IPS-20b (cell line): Measurements from ENCODE around the gene CLSTN2.

ENCODE experiments used
- H3K27ac ChIP-seq: one replicate; pipeline ENCODE4 v1.5.1; 2013; ENCODE audit warnings: low read length
- H3K27me3 ChIP-seq: 2 replicates; pipeline ENCODE4 v1.6.1; 2013; ENCODE audit warnings: mild to moderate bottlenecking, low read length, inconsistent platforms; ENCODE audit not compliant: insufficient read depth
- H3K36me3 ChIP-seq: 2 replicates; pipeline ENCODE4 v1.6.1; 2013; ENCODE audit warnings: low read depth, mild to moderate bottlenecking, inconsistent platforms, low read length, moderate library complexity; ENCODE audit not compliant: insufficient read depth
- H3K4me1 ChIP-seq: 2 replicates; pipeline ENCODE4 v1.6.1; 2013; ENCODE audit warnings: mild to moderate bottlenecking, control low read depth, inconsistent platforms, low read length, moderate library complexity; ENCODE audit not compliant: insufficient read depth
- H3K4me3 ChIP-seq: 2 replicates; pipeline ENCODE4 v1.5.1; 2013; ENCODE audit warnings: mild to moderate bottlenecking, low read length, inconsistent platforms
- H3K9ac ChIP-seq: 2 replicates; pipeline ENCODE4 v1.6.1; 2013; ENCODE audit warnings: low read depth, mild to moderate bottlenecking, inconsistent platforms, low read length, moderate library complexity
- H3K9me3 ChIP-seq: 2 replicates; pipeline ENCODE4 v1.6.1; 2013; ENCODE audit warnings: mild to moderate bottlenecking, low read depth, low read length, inconsistent platforms; ENCODE audit not compliant: insufficient read depth

CLSTN2 gene

GRCh38 chr3:140187656-140188221, 252.8 kb downstream of the CLSTN2 start:
- H3K9ac ChIP-seq: no peak overlapping the region

DNA sequence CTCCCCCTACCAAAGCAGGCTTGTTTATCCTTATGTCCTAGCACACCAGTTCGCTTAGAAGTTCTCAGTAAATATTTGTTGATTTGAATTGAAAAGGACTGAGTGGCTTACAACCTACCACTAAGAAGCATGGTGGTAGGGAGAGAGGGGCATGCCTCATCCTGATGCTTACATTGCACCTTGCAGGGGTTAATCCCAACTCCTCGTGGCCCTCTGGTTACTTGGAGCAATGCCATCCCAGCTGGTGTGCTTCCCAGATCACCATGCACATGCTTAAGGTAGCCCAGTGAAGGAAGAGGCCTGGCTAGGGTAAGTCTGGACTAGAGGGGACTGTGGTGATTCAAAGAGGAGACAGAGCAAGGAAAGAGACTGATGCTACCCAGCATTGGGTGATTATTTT, 253.3 kb downstream of the CLSTN2 start:
- H3K36me3 ChIP-seq: no peaks in the 10 kb centered on the region
- no peak overlapping the region for H3K27ac ChIP-seq
- no peaks in the 10 kb centered on the region for H3K4me1 ChIP-seq
- no peaks in the 10 kb centered on the region for H3K27me3 ChIP-seq
- H3K9ac ChIP-seq: no peak overlapping the region
- no peak overlapping the region for H3K4me3 ChIP-seq
- H3K9me3 ChIP-seq: no peaks in the 10 kb centered on the region; the same call in 1 of the 2 replicates

More at GRCh38 chr3:140187656-140188221, 252.8 kb downstream of the CLSTN2 start:
- Histone ChIP-seq H3K36me3 (no peaks in the 10 kb centered on the region), H3K4me1 (no peaks in the 10 kb centered on the region), H3K4me3 (no peak overlapping the region), H3K27me3 (no peaks in the 10 kb centered on the region), H3K27ac (no peak overlapping the region), H3K9me3 (no peaks in the 10 kb centered on the region)

DNA sequence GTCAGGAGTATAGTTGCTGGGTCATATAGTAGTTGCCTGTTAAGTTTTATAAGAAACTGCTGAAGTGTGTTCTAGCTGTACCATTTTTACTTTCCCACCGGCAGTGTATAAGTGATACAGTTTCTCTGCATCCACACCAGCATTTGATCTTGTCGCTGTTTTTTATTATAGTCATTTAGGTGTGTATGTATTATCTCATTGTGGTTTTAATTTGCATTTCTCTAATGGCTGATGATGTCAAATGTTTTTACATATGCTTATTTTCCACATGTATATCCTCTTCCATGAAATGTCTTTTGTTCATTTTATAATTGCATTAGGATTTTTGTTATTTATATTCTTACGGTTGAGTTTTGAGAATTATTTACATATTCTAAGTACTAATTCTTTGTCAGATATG, 254.3 kb downstream of the CLSTN2 start:
- no peak overlapping the region for H3K27ac ChIP-seq
- H3K27me3 ChIP-seq: no peaks in the 10 kb centered on the region
- H3K4me1 ChIP-seq: no peaks in the 10 kb centered on the region
- no peak overlapping the region for H3K4me3 ChIP-seq
- H3K9ac ChIP-seq: no peak overlapping the region
- H3K36me3 ChIP-seq: no peaks in the 10 kb centered on the region
- H3K9me3 ChIP-seq: no peaks in the 10 kb centered on the region; the same call in 1 of the 2 replicates

GRCh38 chr3:140189976-140190375, 255.0 kb downstream of the CLSTN2 start:
- Histone ChIP-seq H3K4me1 (no peaks in the 10 kb centered on the region), H3K27me3 (no peaks in the 10 kb centered on the region), H3K9ac (no peak overlapping the region), H3K36me3 (no peaks in the 10 kb centered on the region), H3K9me3 (no peaks in the 10 kb centered on the region; the same call in 1 of the 2 replicates), H3K27ac (no peak overlapping the region), H3K4me3 (no peak overlapping the region)

- Histone ChIP-seq H3K27me3 (0 out of 2 replicates have a peak, but pooled peaks cover 5% of the 10 kb centered on the region), H3K4me1 (no peaks in the 10 kb centered on the region), H3K9me3 (no peaks in the 10 kb centered on the region; the same call in 1 of the 2 replicates), H3K27ac (no peak overlapping the region), H3K9ac (no peak overlapping the region), H3K36me3 (no peaks in the 10 kb centered on the region), H3K4me3 (no peak overlapping the region)
Observed at GRCh38 chr3:140196970-140197369, 262.0 kb downstream of the CLSTN2 start.

- Histone ChIP-seq H3K27ac (no peak overlapping the region), H3K4me1 (peaks cover 6% of the 10 kb centered on the region; the same call in 1 of the 2 replicates), H3K9ac (no peak overlapping the region)
Observed at GRCh38 chr3:140198242-140198641, 263.3 kb downstream of the CLSTN2 start.

DNA sequence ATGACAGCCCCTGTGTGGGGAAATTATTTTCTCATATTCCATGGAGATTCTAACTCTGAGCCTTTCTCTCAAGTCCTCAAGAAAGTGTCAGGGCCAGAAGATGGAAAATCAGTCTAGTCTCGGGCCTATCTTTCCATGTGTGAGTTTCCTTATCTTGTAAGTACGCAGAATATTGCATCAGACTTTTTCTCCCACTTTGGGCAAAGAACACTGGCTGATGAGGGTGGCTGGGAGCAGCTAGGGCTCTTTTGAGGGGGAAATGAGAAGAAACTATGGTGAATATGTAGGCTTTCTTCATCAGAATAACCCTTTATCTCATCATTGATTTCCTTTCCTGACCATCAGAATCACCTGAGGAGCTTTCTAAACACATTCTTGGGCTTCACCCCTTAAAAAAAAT, 264.0 kb downstream of the CLSTN2 start:
- H3K4me1 ChIP-seq: peaks cover 13% of the 10 kb centered on the region
- no peaks in the 10 kb centered on the region for H3K36me3 ChIP-seq
- H3K27ac ChIP-seq: no peak overlapping the region
- no peak overlapping the region for H3K4me3 ChIP-seq
- H3K27me3 ChIP-seq: peaks cover 5% of the 10 kb centered on the region; the same call in 1 of the 2 replicates
- H3K9me3 ChIP-seq: no peaks in the 10 kb centered on the region
- H3K9ac ChIP-seq: no peak overlapping the region

More at GRCh38 chr3:140198242-140198641, 263.3 kb downstream of the CLSTN2 start:
- Histone ChIP-seq H3K4me3 (no peak overlapping the region), H3K9me3 (no peaks in the 10 kb centered on the region; the same call in 1 of the 2 replicates), H3K27me3 (peaks cover 5% of the 10 kb centered on the region; the same call in 1 of the 2 replicates), H3K36me3 (no peaks in the 10 kb centered on the region)

DNA sequence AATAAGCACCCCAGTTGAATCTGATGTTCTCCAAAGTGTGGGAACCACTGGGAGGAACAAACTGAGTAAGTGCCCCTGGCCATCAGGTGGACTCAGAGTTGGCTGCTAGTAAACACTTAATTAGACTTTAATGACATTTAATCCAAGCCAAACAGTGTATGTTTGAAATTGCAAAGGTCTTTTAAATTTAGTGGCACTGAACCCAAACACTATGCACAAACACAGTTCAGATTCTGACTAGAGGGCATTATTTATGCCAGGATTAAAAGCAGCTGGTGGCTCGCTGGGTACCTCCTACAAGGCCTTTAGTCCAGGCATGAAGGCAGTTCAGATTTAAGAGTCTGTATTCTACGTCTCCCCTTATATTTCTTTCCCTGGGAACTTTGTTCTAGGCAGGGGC, 264.8 kb downstream of the CLSTN2 start:
- H3K9me3 ChIP-seq: no peaks in the 10 kb centered on the region
- H3K4me1 ChIP-seq: peaks cover 19% of the 10 kb centered on the region
- H3K27ac ChIP-seq: no peak overlapping the region
- H3K4me3 ChIP-seq: no peak overlapping the region
- H3K36me3 ChIP-seq: no peaks in the 10 kb centered on the region
- no peak overlapping the region for H3K9ac ChIP-seq
- H3K27me3 ChIP-seq: peaks cover 5% of the 10 kb centered on the region; the same call in 1 of the 2 replicates

- Histone ChIP-seq H3K36me3 (no peaks in the 10 kb centered on the region), H3K9me3 (no peaks in the 10 kb centered on the region), H3K4me1 (peaks cover 41% of the 10 kb centered on the region), H3K27me3 (peaks cover 5% of the 10 kb centered on the region; the same call in 1 of the 2 replicates), H3K9ac (peak overlapping the region; percentile 49; the same call in 1 of the 2 replicates), H3K4me3 (peak overlapping the region; percentile 59), H3K27ac (peak overlapping the region; percentile 68)
Observed at GRCh38 chr3:140203510-140203909, 268.5 kb downstream of the CLSTN2 start.

DNA sequence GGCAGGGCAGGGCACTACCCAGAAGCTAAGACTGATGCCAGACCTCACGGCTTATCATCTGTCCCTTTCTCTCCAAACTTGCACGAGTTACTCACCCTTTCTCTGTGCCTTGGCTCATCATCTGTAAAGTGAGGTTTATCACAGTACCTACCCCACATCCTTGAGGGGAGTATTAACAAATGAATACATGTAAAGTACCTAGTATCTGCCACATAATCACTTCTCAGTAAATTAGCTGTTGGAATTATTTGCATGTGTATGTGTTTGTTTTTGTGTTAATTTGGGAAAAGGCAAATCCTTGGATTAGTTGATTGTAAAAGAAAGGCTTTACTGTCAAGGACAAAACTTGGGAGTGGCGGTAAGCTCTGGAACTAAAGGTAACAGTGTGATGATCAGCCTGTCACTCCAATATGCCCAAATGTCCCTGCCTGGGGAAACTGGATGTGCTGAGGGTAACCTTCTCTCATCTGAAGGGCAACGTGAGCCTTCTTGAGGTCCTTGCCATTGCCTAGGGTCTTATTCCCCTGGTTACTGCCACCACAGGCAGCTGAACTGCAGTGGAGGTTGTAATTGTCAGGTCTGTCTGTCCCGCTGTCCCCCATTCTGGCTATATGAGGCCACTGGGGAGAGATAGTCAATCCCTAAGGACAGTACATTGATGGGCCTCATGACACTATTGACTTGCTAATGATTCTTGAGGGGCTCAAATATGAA, 269.4 kb downstream of the CLSTN2 start:
- peak overlapping the region; percentile 68 for H3K27ac ChIP-seq
- H3K36me3 ChIP-seq: no peaks in the 10 kb centered on the region
- H3K9me3 ChIP-seq: no peaks in the 10 kb centered on the region
- peak overlapping the region; percentile 59 for H3K4me3 ChIP-seq
- peaks cover 41% of the 10 kb centered on the region for H3K4me1 ChIP-seq
- peak overlapping the region; percentile 49; the same call in 1 of the 2 replicates for H3K9ac ChIP-seq
- peaks cover 5% of the 10 kb centered on the region; the same call in 1 of the 2 replicates for H3K27me3 ChIP-seq

GRCh38 chr3:140205598-140205997, 270.6 kb downstream of the CLSTN2 start:
- H3K9me3 ChIP-seq: no peaks in the 10 kb centered on the region

More at GRCh38 chr3:140205598-140205997, 270.6 kb downstream of the CLSTN2 start:
- H3K27me3 ChIP-seq: peaks cover 5% of the 10 kb centered on the region; the same call in 1 of the 2 replicates
- no peaks in the 10 kb centered on the region for H3K36me3 ChIP-seq
- no peak overlapping the region for H3K4me3 ChIP-seq
- no peak overlapping the region for H3K9ac ChIP-seq
- peaks cover 41% of the 10 kb centered on the region for H3K4me1 ChIP-seq
- no peak overlapping the region for H3K27ac ChIP-seq
